GM23338 (cell line): ENCODE results near the gene KIF5A.
"Not testable (repeated sequence)": the region's sequence is repeated elsewhere in the genome, so short reads cannot be mapped to it uniquely, and the experiment has no call there.

Source experiments
- EZH2 ChIP-seq: fragments of 200-600 bp; sonication (generic); IDR thresholded peaks from one replicate; pipeline ENCODE4 v1.8.0; 2017; ENCODE audit warnings: antibody characterized with exemption, mild to moderate bottlenecking, low read depth; ENCODE audit not compliant: unreplicated experiment
- EZH2phosphoT487 ChIP-seq: fragments of 200-600 bp; sonication (generic); IDR thresholded peaks from one replicate; pipeline ENCODE4 v1.8.1; 2018; ENCODE audit warnings: antibody characterized with exemption; ENCODE audit not compliant: unreplicated experiment
- JUNB ChIP-seq: IDR thresholded peaks from one replicate; pipeline ENCODE4 v1.6.1; 2016; ENCODE audit warnings: antibody characterized with exemption; ENCODE audit not compliant: unreplicated experiment
- POLR2AphosphoS5 ChIP-seq: IDR thresholded peaks from 2 replicates; pipeline ENCODE4 v1.6.1; 2016; ENCODE audit warnings: antibody characterized with exemption, low read depth
- ZNF114 ChIP-seq: fragments of 250-450 bp; sonication (Bioruptor Pico); IDR thresholded peaks from 2 replicates; pipeline ENCODE4 v1.5.0; 2020; ENCODE audit warnings: mild to moderate bottlenecking, moderate library complexity
- TF ChIP-seq, protein P1 (sequence below), 2 experiments: fragments of 200-600 bp in 1 of 2; sonication (generic) in 1 of 2; conservative IDR thresholded peaks; 2 replicates each; pipeline versions ENCODE4 v1.5.1 to v1.6.1; 2016 to 2017; ENCODE audit warnings: antibody characterized with exemption in 2 of 2, low read depth in 2 of 2, mild to moderate bottlenecking in 2 of 2, moderate library complexity in 1 of 2
- TF ChIP-seq, protein P2 (sequence below): IDR thresholded peaks from one replicate; pipeline ENCODE4 v1.6.1; 2018; ENCODE audit warnings: antibody characterized with exemption; ENCODE audit not compliant: unreplicated experiment

DNA sequence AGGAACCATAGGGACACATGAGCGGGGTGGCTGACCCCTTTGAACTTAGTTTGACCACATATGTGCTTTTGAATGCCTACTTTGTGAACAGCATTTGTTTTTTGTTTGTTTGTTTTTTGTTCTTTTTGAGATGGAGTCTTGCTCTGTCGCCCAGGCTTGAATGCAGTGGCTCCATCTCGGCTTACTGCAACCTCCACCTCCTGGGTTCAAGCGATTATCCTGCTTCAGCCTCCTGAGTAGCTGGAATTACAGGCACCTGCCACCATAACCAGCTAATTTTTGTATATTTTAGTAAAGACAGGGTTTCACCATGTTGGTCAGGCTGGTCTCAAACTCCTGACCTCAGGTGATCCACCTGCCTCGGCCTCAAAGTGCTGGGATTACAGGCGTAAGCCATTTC, 68.6 kb downstream of the KIF5A start:
- not testable (repeated sequence) for TF ChIP-seq JUNB; EZH2phosphoT487; POLR2AphosphoS5; ZNF114 (CRISPR knock-in tag)
- TF ChIP-seq, protein P1, sequence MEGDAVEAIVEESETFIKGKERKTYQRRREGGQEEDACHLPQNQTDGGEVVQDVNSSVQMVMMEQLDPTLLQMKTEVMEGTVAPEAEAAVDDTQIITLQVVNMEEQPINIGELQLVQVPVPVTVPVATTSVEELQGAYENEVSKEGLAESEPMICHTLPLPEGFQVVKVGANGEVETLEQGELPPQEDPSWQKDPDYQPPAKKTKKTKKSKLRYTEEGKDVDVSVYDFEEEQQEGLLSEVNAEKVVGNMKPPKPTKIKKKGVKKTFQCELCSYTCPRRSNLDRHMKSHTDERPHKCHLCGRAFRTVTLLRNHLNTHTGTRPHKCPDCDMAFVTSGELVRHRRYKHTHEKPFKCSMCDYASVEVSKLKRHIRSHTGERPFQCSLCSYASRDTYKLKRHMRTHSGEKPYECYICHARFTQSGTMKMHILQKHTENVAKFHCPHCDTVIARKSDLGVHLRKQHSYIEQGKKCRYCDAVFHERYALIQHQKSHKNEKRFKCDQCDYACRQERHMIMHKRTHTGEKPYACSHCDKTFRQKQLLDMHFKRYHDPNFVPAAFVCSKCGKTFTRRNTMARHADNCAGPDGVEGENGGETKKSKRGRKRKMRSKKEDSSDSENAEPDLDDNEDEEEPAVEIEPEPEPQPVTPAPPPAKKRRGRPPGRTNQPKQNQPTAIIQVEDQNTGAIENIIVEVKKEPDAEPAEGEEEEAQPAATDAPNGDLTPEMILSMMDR (conservative IDR thresholded peaks at IDR 0.05; ENCODE audit: low read depth in 2 of 2) = not testable (repeated sequence)
- TF ChIP-seq, protein P2, sequence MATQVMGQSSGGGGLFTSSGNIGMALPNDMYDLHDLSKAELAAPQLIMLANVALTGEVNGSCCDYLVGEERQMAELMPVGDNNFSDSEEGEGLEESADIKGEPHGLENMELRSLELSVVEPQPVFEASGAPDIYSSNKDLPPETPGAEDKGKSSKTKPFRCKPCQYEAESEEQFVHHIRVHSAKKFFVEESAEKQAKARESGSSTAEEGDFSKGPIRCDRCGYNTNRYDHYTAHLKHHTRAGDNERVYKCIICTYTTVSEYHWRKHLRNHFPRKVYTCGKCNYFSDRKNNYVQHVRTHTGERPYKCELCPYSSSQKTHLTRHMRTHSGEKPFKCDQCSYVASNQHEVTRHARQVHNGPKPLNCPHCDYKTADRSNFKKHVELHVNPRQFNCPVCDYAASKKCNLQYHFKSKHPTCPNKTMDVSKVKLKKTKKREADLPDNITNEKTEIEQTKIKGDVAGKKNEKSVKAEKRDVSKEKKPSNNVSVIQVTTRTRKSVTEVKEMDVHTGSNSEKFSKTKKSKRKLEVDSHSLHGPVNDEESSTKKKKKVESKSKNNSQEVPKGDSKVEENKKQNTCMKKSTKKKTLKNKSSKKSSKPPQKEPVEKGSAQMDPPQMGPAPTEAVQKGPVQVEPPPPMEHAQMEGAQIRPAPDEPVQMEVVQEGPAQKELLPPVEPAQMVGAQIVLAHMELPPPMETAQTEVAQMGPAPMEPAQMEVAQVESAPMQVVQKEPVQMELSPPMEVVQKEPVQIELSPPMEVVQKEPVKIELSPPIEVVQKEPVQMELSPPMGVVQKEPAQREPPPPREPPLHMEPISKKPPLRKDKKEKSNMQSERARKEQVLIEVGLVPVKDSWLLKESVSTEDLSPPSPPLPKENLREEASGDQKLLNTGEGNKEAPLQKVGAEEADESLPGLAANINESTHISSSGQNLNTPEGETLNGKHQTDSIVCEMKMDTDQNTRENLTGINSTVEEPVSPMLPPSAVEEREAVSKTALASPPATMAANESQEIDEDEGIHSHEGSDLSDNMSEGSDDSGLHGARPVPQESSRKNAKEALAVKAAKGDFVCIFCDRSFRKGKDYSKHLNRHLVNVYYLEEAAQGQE = not testable (repeated sequence)
- peak; percentile 12 for TF ChIP-seq EZH2
